GM21360 (cell line): ENCODE measurements around the gene CXCR2.
A peak's percentile ranks its signal among the peaks of the same experiment; 100 is the strongest.

Source experiments
- ATAC-seq: cut with Tn5 transposase; IDR thresholded peaks from one replicate; pipeline ENCODE4 v1.9.1; 2021; ENCODE audit warnings: mild to moderate bottlenecking, moderate library complexity; ENCODE audit not compliant: unreplicated experiment

Gene CXCR2

GRCh38 chr2:218180467-218181114, 54.8 kb downstream of the CXCR2 start:
- no peak for ATAC-seq

DNA sequence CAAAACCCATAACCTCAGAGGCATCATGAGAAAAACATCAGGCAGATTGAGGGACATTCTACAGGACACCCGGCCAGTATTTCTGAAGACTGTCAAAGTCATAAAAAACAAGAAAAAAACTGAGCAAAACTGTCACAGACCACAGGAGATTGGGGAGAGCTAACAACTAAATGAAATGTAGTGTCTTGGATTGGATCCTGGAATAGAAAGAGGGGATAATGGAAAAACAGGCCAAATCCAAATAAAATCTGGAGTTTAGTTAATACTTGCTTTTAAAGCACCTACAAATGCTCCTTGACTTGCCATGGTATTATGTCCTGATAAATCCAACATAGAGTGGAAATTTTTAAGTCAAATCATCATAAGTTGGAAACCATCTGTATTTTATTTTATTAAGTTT, 58.5 kb downstream of the CXCR2 start:
- no peak for ATAC-seq

GRCh38 chr2:218186355-218186766, 60.5 kb downstream of the CXCR2 start:
- peak; percentile 54 for ATAC-seq
